Ammon's horn (tissue), 1 donor: Measurements from ENCODE around the gene PF4V1.
"Not testable (repeated sequence)": the region's sequence is repeated elsewhere in the genome, so short reads cannot be mapped to it uniquely, and the experiment has no call there.

Experiments used
- DNase-seq: peaks from one replicate; pipeline ENCODE4 v3.0.0-alpha.2; 2016; ENCODE audit warnings: low spot score

The PF4V1 gene

DNA sequence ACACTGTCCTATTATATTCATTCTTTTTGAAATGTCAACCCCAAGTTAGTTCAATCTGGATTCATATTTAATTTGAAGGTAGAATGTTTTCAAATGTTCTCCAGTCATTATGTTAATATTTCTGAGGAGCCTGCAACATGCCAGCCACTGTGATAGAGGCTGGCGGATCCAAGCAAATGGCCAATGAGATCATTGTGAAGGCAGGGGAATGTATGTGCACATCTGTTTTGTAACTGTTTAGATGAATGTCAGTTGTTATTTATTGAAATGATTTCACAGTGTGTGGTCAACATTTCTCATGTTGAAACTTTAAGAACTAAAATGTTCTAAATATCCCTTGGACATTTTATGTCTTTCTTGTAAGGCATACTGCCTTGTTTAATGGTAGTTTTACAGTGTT, 17.7 kb downstream of the PF4V1 start:
- no peak for DNase-seq

DNA sequence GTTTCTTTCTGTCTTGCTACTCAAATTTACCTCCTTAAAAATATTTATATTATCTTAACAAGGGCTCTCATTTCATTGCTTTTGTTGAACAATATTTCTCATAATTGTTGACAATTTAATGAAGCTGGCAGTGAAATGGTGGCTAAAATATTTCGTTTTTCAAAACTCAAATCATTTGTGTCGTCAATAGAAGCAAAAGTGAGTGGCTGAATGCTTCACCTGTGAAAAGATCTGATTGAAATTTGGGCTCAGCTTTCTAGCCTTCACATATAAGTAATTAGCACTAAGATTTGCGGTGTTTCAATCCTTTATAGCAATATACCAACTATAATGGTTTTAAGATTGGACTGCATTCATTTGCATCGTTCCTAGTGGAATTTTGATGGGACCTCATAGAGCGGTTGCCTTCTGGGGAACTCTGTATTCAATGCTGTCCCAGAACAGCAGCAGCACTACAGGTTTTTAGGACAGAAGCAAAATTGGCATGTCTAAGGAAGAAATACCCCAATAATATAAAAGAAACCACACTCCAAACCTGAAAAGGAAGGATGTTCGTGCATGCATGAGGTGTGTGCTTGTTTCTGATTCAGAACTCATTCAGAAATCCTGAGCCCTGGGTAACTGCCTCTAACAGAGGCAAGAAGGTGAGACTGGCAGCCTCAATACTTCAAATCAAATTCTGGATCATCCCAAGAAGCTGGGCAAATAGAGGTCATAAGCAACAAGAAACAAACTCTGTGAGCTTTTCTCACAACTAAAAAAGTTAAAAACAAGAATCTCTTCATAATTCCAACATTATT, 18.6 kb downstream of the PF4V1 start:
- DNase-seq, result no peak

DNA sequence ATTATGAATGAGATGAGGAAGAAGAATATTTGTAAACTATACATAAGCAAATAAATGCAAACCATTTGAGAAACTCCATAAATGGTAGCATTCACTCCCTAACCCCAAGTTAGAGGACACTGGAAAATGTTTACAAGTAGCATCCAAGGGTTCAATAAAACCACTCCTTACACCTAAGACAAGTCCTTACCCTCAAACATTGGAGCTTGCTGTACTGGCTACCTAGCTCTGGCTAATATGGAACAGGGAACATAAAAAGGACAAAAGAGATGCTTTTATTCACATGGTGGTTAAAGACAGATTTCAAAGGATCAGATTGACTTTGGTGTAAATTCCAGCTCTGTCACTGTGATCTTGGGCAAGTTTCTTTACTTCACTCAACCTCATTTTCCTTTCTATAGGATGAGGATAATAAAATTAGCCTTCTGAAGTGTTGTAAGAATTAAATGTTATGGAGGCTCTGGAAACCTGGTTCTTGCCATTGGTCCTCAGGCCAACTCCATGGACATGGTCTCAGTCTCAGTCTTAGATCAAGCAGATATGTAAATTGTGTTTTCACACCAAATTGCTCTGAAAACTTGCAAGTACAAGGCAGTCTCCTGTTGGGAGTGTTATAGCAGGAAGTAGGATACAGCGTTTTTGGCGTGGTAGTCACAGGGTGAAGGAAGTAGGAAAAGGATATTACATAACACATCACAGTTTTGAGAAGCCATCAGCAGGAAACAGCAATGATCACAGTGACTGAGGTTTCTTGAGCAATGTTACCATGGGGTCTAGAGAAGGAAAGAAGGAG, 19.4 kb downstream of the PF4V1 start:
- no peak for DNase-seq

DNA sequence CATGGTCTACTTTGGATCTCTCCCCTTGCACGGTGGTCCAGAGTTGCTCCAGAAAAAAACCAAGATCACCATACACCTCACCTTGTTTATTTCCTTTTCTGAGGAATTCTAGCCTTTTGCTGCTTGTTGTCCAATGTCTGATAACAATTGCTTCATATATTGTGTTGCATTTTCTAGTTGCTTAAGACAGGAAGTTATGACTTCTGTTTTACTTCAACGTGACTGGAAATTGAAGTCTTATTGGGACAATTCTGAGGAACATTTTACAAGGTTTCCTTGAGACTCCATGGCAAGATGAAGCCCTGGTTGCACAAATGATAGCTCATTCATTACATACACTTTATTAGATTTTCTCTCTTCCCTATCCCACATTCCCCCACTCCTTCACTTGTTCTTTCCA, 21.3 kb downstream of the PF4V1 start:
- DNase-seq, result no peak

DNA sequence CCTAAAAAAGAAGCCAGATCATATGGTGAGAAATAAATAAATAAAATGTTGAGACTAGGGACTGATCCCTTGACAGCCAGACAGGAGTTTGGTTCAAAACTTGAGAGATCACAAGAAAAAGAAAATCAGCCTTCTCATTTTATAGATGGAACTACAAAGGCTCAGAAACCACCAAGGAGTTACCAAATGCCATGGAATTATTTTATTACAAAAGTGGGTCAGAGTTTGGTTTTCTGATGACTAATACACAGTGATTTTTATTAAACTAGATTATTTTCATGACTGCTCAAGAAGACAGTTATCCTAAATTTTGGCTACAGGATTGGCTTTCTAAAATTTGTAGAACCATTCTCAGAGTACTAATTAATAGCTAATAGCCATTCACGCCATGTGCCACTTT, 22.3 kb downstream of the PF4V1 start:
- DNase-seq, result no peak

DNA sequence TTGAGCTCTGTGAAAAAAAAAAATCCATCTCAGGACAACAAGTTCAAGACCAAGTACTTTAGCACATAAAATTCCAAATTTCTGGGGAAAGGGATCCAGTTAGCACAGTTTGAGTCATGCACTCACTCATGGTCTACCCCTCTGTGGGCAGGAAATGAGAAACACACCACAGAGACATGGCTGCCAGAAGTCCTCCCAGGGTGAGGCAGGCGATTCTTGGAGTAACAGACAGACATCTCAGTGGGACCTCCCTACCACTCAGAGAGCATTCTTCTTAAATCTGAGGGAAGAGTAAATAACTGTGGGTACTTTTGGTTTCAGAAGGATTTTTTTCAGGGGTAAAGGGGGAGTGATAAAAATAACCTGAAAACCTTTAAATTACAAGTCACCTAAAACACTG, 30.2 kb downstream of the PF4V1 start:
- no peak for DNase-seq

DNA sequence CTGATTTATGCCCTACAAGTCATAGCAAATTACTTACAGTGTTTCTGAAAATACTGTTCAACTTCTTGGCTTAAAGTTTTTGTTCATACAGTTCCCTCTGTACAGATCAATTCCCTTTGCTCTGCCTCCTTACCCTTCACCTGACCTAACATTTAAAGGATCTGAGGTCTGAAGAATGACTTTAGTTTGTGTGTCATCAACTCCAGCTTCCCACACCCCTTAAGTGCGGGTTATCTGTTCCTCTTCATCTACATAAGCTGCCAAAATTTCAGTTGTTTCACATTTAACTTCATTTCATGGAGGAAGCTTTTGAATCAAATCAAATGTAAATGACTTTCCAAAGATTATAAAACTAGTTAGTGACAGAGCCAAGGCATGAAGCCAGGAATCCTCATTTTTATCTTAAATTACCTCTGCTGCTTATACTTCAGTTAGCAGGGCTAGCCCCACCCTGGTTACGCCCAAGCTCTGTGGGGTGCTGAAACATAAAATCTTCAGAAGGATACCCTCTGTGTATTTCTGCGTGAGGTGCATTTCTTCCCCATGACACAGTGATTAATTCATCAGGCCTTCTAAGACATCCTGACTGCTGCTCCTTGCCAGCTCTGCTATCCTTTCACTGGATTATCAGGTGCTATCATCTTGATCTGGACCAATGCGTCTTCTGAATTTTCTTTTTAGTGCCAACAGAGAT, 32.6 kb downstream of the PF4V1 start:
- DNase-seq, result no peak

DNA sequence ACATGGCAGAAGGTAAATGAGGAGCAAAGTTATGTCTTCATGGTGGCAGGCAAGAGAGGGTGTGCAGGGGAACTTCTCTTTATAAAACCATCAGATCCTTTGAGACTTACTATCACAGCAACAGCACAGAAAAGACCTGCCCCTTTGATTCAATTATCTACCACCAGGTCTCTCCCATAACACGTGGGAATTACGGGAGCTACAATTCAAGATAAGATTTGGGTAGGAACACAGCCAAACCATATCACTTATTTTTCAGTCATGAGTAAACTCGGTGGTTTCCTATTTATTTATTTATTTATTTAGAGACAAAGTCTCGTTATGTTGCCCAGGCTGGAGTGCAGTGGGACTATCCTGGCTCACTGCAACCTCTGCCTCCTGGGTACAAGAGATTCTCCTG, 38.2 kb downstream of the PF4V1 start:
- DNase-seq, result no peak

DNA sequence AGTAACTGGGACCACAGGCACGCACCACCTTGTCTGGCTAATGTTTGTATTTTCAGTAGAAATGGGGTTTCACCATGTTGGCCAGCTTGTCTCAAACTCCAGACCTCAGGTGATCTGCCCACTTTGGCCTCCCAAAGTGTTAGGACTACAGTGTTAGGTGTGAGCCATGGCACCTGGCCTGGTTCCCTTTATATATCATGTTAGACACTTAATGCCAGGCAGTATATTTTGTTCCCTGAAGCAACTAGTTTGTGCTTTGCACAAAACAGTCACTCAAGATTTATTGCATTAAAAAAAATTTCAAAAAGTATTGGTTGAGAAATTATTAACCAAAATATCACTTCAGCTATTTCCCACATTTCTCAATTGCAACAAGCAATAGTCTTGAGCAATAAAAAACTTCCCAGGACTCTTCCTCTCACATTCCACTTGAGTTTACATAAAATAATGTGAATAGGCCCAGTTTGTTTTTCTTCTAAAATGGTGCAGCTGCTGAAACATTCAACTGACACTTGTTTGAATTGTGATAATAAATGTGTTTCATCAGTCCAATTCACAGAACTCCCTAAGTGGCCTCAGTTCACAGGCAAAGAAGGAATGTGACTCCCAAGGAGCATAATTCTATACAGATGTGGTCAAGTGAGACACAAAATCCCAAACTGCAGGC, 38.8 kb downstream of the PF4V1 start:
- no peak for DNase-seq

DNA sequence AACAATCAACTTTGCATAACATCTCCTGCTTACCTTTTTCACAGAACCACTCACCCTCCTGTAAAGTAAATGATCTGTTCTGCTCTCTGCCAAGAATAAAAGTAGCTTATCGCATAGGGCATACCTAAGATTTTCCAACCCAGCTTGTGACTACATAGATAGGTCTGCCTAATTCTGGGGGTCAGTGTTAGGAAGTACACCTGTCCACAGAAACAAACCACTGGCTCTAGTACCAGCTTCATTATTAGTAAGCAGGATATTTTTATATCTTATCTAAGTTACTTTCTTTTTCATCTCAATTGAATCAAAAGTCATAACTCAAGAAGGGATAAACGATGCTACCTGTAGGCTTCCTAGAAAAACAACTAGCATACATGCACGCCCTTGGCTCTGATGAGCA, 39.9 kb downstream of the PF4V1 start:
- no peak for DNase-seq

DNA sequence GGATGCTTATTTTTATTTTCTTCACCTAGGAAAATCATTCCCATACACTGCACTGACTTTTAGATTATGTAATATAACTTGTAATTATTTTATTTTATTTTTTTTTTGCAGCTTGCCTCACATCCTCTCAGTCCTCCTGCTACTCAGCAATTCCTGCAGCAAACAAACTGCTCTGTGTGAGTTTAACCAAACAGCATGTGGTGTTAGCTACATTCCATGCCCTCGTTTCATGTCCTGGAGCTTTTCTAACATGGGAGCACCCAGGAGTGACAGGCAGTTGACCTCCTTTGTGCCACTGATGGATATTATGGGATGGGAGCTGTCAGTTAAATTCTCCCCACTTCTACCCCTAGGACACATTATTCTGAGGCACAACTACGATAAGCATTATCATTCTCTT, 40.9 kb downstream of the PF4V1 start:
- DNase-seq, result no peak

DNA sequence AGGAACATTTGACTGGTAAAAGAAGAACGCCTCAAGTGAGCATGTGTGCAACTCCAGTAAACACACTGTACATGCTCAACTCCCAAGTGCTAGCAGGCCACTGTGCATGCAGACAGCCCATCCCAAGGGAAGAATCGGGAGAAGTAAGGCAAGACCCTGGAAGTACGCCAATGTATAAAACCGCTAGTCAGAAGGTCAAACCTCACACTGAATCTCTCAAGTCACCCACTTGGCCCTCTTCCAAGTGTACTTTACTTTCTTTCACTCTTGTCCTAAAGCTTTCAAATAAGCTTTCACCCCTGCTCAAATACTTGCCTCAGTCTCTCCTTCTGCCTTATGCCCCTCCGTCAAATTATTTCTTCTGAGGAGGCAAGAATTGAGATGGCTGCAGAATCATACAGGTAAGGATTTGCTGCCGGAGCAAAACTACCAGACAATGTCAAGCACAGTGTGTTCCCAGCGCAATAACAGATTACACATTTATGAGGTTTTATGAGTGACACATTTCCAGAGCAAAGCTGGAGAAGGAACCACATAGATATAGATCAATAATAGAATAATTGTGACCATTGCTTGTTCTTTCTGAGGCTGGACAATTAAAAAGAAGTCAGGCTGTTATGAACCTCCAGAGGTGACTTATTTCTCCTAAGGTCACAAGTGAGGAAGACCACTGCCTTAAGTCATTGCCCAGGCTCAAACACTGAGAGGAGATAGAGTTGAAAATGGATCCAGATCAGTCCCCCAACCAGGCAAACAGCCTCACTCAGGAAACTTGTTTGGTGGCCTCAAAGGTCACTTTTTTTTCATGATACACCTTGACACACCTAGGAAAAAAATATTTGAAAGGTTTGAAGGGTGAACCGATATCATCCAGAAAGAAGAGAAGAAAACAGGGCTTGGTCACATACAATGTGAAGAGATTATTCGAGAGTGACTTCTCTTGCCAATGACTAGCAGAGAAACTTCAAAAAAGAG, 42.4 kb downstream of the PF4V1 start:
- DNase-seq, result no peak

DNA sequence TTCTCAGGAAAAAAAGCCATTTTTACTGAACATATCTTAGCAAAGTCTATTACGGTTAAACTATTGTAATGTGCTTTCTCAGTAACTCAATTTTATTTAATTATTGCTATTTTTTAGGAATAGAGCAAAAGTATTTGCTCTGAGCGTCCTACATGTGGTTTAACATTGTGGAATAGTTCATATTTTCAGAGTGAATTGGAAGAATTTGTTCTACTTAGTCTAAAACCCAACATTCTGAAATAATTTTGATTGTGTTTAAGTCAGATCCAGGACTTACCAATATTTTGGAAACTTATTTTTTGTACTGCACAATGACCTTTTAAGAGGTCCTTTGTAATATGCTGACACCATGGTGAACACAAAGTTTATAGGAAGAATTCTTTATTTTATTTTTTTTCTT, 43.3 kb downstream of the PF4V1 start:
- no peak for DNase-seq

DNA sequence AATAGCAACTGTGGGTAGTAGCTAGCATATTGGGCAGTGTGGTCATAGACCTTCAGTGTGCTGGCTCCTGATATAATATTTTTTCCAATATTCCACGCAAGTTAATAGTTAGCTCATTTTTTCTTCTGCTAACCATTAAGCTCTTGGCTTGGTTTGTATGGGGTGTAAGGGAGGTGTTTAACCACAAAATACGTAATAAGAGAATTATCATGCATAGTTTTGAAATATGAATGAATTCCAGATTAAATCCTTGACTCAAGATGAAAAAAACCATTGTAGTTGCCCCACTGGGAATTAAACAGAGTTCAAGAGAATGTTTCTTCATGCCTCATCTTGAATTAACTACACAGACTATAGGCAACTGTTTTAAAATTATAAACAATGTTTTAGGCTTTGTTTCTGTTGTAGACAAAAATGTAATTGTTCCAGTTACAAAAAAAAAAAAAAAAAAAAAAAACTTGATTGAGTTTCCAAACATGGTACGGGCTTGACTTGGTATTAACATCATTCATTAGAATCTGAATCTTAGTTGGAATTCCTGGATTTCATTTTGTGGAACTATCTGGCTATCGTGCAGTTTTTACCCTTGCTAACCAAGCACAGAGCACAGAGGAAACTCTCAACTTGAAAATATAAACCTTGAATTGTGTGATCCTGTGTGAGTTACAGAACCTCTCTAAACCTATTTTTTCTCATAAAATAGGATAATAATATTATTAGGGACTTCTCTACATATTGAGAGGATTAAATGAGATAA, 44.5 kb downstream of the PF4V1 start:
- no peak for DNase-seq

DNA sequence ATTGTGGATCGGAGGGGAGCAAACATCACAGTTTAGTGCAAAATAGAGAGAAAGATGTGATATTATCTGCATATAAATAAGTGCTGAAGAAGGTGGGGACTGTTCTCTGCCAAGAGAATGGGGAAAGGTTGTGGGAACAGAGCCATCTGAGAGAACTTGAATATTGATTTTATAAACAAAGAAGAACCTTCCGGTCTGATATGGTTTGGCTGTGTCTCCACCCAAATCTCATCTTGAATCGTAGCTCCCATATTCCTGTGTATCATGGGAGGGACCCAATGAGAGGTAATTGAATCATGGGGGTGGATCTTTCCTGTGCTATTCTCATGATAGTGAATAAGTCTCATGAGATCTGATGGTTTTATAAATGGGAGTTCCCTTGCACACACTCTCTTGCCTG, 46.2 kb downstream of the PF4V1 start:
- DNase-seq, result not testable (repeated sequence)

DNA sequence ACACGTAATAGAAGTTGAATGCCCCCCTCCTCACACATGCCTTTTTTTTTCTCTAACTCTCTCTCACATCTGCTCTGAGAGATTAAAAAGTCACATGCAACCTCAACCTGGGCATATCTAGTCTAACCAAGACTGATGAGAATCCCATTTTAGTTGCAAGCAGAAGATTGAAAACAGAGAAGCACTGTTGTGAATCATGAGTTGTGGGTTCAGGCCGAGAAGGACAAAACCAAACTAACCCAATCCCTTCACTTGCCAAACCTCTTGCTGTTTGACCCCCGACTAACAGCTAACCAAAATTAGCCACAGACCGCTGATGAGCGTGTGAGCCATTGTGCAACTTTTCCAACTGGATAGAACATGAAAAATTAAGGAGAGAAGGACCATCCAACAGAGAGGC, 47.9 kb downstream of the PF4V1 start:
- no peak for DNase-seq

DNA sequence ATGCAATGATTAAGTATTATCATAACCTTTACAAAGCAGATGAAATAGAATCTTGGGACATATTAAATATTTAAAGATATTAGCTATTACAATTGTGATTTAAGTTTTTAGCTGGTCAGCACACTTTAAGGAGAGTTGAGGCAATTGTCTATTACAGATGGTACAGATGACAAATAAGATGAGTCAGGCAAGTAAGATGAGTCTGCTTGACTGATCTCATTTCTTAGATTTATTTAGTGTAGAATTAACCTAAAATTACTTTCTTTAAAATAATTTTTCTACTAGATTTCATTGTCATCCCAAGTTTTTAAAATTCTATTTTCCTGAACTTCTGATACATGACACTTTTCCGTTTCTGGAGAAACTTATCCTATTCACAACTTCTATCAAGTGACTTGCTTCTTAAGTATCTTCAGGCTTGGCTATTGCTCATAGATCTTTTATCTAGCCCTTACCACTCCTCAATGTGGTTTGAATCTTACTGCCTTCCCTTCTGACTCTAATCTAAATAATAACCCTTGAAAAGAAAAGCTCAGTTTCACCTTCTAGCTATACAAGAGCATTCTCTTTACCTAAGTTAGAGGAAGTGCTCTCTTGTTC, 49.0 kb downstream of the PF4V1 start:
- DNase-seq, result no peak

DNA sequence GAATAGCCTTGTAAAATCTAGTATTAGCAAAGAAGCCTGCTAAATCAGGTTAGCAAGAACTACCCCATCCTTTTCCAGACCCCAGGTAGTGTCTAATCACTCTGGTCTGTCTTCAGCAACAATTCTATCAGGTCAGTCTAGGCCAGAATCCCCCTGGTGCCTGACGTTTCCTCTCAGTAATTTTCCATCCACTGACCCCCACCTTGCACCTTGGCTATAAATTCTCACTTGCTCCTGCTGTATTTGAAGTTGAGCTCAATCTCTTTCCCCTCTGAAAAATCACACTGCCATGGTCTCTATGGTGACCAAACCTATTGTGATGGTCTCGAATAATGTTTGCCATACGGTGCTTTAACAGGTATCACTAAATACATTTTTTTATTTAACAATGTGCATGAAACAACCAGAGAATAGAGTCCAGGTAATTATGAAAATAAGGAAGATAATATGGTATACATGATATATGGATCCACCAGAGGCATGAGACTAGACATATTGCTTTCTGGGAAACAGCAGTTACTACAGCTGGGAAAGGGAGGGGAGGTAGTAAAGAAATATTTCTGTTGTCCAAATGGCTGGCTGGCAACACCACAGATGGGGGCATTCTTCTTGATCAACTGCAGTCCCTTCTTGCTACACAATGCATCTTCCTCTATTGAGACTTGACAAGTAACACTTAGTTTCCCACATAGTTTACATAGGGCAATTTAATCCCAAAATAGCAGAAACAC, 49.9 kb downstream of the PF4V1 start:
- no peak for DNase-seq
